Measurements from ENCODE around the gene TMPRSS11A.

Gene TMPRSS11A

DNA sequence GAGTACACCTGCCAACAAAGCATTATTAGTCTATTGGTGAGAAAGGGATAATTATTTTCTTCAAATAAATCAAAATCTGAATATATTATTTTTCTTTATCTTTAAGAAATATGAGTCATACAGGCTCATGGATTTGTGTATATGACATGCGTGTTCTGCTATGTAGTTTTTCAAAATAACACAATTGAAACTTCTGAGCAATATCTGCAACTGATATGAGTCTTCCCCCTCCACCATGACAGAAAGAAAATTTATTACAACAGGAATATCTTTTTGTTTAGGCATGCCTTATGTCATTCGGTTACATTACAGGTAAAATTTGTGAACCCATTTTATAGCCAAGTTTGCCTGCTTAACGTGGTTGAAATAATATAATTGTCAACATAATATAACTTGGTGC, 32.0 kb downstream of the TMPRSS11A start:
- TF ChIP-seq EZH2phosphoT487 (IDR thresholded peaks at IDR 0.05; ENCODE audit: low read length) (no peak), EZH2 (optimal IDR thresholded peaks at IDR 0.05; ENCODE audit: low read depth, low read length) (no peak)
- TF ChIP-seq, protein P1, sequence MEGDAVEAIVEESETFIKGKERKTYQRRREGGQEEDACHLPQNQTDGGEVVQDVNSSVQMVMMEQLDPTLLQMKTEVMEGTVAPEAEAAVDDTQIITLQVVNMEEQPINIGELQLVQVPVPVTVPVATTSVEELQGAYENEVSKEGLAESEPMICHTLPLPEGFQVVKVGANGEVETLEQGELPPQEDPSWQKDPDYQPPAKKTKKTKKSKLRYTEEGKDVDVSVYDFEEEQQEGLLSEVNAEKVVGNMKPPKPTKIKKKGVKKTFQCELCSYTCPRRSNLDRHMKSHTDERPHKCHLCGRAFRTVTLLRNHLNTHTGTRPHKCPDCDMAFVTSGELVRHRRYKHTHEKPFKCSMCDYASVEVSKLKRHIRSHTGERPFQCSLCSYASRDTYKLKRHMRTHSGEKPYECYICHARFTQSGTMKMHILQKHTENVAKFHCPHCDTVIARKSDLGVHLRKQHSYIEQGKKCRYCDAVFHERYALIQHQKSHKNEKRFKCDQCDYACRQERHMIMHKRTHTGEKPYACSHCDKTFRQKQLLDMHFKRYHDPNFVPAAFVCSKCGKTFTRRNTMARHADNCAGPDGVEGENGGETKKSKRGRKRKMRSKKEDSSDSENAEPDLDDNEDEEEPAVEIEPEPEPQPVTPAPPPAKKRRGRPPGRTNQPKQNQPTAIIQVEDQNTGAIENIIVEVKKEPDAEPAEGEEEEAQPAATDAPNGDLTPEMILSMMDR (IDR thresholded peaks at IDR 0.05; ENCODE audit: low read length) = no peak
- H3K27ac ChIP-seq (ENCODE audit: low read length) = no peak overlapping the region
- no peaks in the 10 kb centered on the region for H3K9me2 ChIP-seq (replicated peaks; ENCODE audit: insufficient read depth, low read length)
- H3K4me3 ChIP-seq (ENCODE audit: low read length) = no peak overlapping the region
- H3K4me2 ChIP-seq (ENCODE audit: low read depth, low read length) = no peak overlapping the region
- H3K9ac ChIP-seq (ENCODE audit: low read length) = no peak overlapping the region
- no peak for DNase-seq
- peaks cover 24% of the 10 kb centered on the region for H3K4me1 ChIP-seq (ENCODE audit: low read length)
- H2AFZ ChIP-seq (ENCODE audit: low read length) = no peak overlapping the region
- H3F3A ChIP-seq (ENCODE audit: insufficient read depth, low read length) = peaks cover 12% of the 10 kb centered on the region
- H3K36me3 ChIP-seq (replicated peaks; ENCODE audit: insufficient read depth, low read length) = no peaks in the 10 kb centered on the region
- no peaks in the 10 kb centered on the region for H3K9me3 ChIP-seq (replicated peaks; ENCODE audit: insufficient read depth, low read length)
- H3K27me3 ChIP-seq (replicated peaks; ENCODE audit: insufficient read depth, low read length) = no peaks in the 10 kb centered on the region
- no peaks in the 10 kb centered on the region for H3K79me2 ChIP-seq (ENCODE audit: low read length)
- H4K20me1 ChIP-seq (ENCODE audit: insufficient read depth, low read length) = no peaks in the 10 kb centered on the region

DNA sequence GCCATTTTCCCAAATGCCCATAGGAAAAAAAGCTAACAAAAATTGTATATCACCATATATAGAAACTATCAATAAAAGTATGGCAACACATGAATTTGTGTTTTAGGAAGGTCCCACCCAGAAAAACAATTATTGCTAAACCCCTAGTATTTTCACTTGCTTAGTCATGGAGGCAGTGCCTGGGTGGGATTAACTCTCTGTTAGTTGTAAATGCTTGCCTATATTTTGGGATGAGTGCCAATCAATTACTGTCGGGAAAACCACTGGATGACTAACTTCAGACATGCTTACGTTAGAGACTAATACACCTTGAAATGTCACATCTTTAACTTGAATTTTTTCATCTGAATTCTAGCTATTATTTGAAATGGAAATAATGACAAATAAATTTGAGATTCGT, 33.9 kb downstream of the TMPRSS11A start:
- H3K27me3 ChIP-seq (replicated peaks; ENCODE audit: insufficient read depth, low read length) = no peaks in the 10 kb centered on the region
- TF ChIP-seq EZH2 (optimal IDR thresholded peaks at IDR 0.05; ENCODE audit: low read depth, low read length) (no peak), EZH2phosphoT487 (IDR thresholded peaks at IDR 0.05; ENCODE audit: low read length) (no peak)
- TF ChIP-seq, protein P1 (IDR thresholded peaks at IDR 0.05; ENCODE audit: low read length) = no peak
- no peak overlapping the region for H3K9ac ChIP-seq (ENCODE audit: low read length)
- no peaks in the 10 kb centered on the region for H3K9me3 ChIP-seq (replicated peaks; ENCODE audit: insufficient read depth, low read length)
- H3K36me3 ChIP-seq (replicated peaks; ENCODE audit: insufficient read depth, low read length) = no peaks in the 10 kb centered on the region
- no peak for DNase-seq
- H3K4me2 ChIP-seq (ENCODE audit: low read depth, low read length) = no peak overlapping the region
- H3F3A ChIP-seq (ENCODE audit: insufficient read depth, low read length) = no peaks in the 10 kb centered on the region
- H4K20me1 ChIP-seq (ENCODE audit: insufficient read depth, low read length) = no peaks in the 10 kb centered on the region
- peaks cover 10% of the 10 kb centered on the region for H3K4me1 ChIP-seq (ENCODE audit: low read length)
- no peak overlapping the region for H2AFZ ChIP-seq (ENCODE audit: low read length)
- no peak overlapping the region for H3K27ac ChIP-seq (ENCODE audit: low read length)
- no peak overlapping the region for H3K4me3 ChIP-seq (ENCODE audit: low read length)
- H3K9me2 ChIP-seq (replicated peaks; ENCODE audit: insufficient read depth, low read length) = no peaks in the 10 kb centered on the region
- H3K79me2 ChIP-seq (ENCODE audit: low read length) = no peaks in the 10 kb centered on the region

DNA sequence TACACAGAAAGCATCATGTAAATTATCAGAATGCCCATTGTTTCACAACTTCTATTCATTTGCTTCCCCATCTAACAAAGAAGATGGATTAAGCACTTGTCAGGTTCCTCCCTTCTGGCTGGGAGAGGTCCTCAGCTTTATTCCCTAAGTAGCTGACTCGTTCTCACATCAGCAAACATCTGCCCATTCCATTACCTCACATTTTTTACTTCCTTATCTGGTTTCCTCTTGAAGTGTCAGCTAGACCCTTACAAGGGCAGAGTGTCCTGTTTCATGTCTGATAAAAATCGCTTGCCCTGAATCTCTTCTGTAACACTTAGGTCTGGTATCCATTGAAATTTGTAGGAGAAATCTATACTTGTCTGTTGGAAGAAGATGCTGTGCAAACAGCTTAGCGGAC, 34.7 kb downstream of the TMPRSS11A start:
- no peaks in the 10 kb centered on the region for H3F3A ChIP-seq (ENCODE audit: insufficient read depth, low read length)
- peaks cover 1% of the 10 kb centered on the region; the same call in 1 of the 2 replicates for H3K4me1 ChIP-seq (ENCODE audit: low read length)
- H3K27me3 ChIP-seq (replicated peaks; ENCODE audit: insufficient read depth, low read length) = no peaks in the 10 kb centered on the region
- H3K27ac ChIP-seq (ENCODE audit: low read length) = no peak overlapping the region
- no peak overlapping the region for H3K4me3 ChIP-seq (ENCODE audit: low read length)
- H3K9me3 ChIP-seq (replicated peaks; ENCODE audit: insufficient read depth, low read length) = no peaks in the 10 kb centered on the region
- H4K20me1 ChIP-seq (ENCODE audit: insufficient read depth, low read length) = no peaks in the 10 kb centered on the region
- no peaks in the 10 kb centered on the region for H3K9me2 ChIP-seq (replicated peaks; ENCODE audit: insufficient read depth, low read length)
- DNase-seq = no peak
- no peak for TF ChIP-seq EZH2 (optimal IDR thresholded peaks at IDR 0.05; ENCODE audit: low read depth, low read length)
- TF ChIP-seq EZH2phosphoT487 (IDR thresholded peaks at IDR 0.05; ENCODE audit: low read length) = no peak
- TF ChIP-seq, protein P1 (IDR thresholded peaks at IDR 0.05; ENCODE audit: low read length) = no peak
- no peak overlapping the region for H3K9ac ChIP-seq (ENCODE audit: low read length)
- H3K79me2 ChIP-seq (ENCODE audit: low read length) = no peaks in the 10 kb centered on the region
- no peak overlapping the region for H2AFZ ChIP-seq (ENCODE audit: low read length)
- no peaks in the 10 kb centered on the region for H3K36me3 ChIP-seq (replicated peaks; ENCODE audit: insufficient read depth, low read length)
- H3K4me2 ChIP-seq (ENCODE audit: low read depth, low read length) = no peak overlapping the region
